OCI-LY7 (cell line): Measurements from ENCODE around the gene NEDD9. TPM values are rescaled to one million over a fixed set of nuclear protein-coding genes. Genes with fewer than 3 reads are reported as not detected.

Source experiments
- BruUV-seq: library from RNA; stranded (reverse); fragments of 400-500 nt; replicated peaks from 2 replicates; lab custom pipeline; 2021; lab: Mats Ljungman, UMichigan
- CTCF ChIA-PET: fragments of 300-600 bp; sonication (Branson Sonifier 250); formaldehyde crosslinking; loops from one replicate; lab custom pipeline; 2022; ENCODE audit warnings: antibody characterized with exemption; ENCODE audit not compliant: unreplicated experiment; lab: Charles Lee
- POLR2A ChIA-PET: fragments of 300-600 bp; sonication (Branson Sonifier 250); formaldehyde crosslinking; loops from one replicate; lab custom pipeline; 2022; ENCODE audit warnings: antibody characterized with exemption; lab: Charles Lee
- DNase-seq: peaks from one replicate; pipeline ENCODE4 v3.0.0-alpha.2; 2015; ENCODE audit warnings: low spot score
- H2AFZ ChIP-seq: fragments of 200-600 bp; sonication (generic), shearing (Covaris generic); 2 replicates; pipeline ENCODE4 v1.6.1; 2014; ENCODE audit warnings: mild to moderate bottlenecking, antibody characterized with exemption, low read length, moderate library complexity
- H3K27ac ChIP-seq: fragments of 200-600 bp; sonication (generic); 2 replicates; pipeline ENCODE4 v1.5.1; 2014; ENCODE audit warnings: mixed run types, low read depth, mild to moderate bottlenecking, moderate library complexity, low read length, inconsistent platforms; ENCODE audit not compliant: poor library complexity, severe bottlenecking
- H3K36me3 ChIP-seq: fragments of 200-600 bp; sonication (generic); 2 replicates; pipeline ENCODE4 v1.6.1; 2014; ENCODE audit warnings: mild to moderate bottlenecking, antibody characterized with exemption, low read length, moderate library complexity, mixed read lengths; ENCODE audit not compliant: insufficient read depth
- H3K4me1 ChIP-seq: fragments of 200-600 bp; sonication (generic); 2 replicates; pipeline ENCODE4 v1.5.1; 2014; ENCODE audit warnings: mild to moderate bottlenecking, low read length; ENCODE audit not compliant: insufficient read depth, poor library complexity, severe bottlenecking
- H3K4me2 ChIP-seq: fragments of 200-600 bp; sonication (generic); 2 replicates; pipeline ENCODE4 v1.6.1; 2014; ENCODE audit warnings: mild to moderate bottlenecking, low read length
- H3K4me3 ChIP-seq: fragments of 200-600 bp; sonication (generic); 2 replicates; pipeline ENCODE4 v1.5.1; 2014; ENCODE audit warnings: mild to moderate bottlenecking, low read depth, low read length; ENCODE audit not compliant: poor library complexity, severe bottlenecking
- H3K79me2 ChIP-seq: fragments of 200-600 bp; sonication (generic); 2 replicates; pipeline ENCODE4 v1.6.1; 2016; ENCODE audit warnings: low read depth, mild to moderate bottlenecking, low read length, moderate library complexity, mixed read lengths; ENCODE audit not compliant: insufficient read depth
- H3K9me2 ChIP-seq: fragments of 200-600 bp; sonication (generic); 2 replicates; pipeline ENCODE4 v1.6.1; 2016; ENCODE audit warnings: mild to moderate bottlenecking, low read length, mixed read lengths; ENCODE audit not compliant: insufficient read depth
- H3K9me3 ChIP-seq: fragments of 200-600 bp; sonication (generic); 2 replicates; pipeline ENCODE4 v1.6.1; 2014; ENCODE audit warnings: mild to moderate bottlenecking, mixed run types, low read length, mixed read lengths
- H4K20me1 ChIP-seq: fragments of 200-600 bp; sonication (generic); 2 replicates; pipeline ENCODE4 v1.6.1; 2014; ENCODE audit warnings: mild to moderate bottlenecking, antibody characterized with exemption, low read length, moderate library complexity, mixed read lengths; ENCODE audit not compliant: insufficient read depth
- EZH2phosphoT487 ChIP-seq: fragments of 200-600 bp; sonication (generic); IDR thresholded peaks from 2 replicates; pipeline ENCODE4 v1.6.1; 2018; ENCODE audit warnings: low read depth, borderline replicate concordance, mild to moderate bottlenecking, mixed run types, antibody characterized with exemption, low read length, moderate library complexity, mixed read lengths
- intact Hi-C: fragments of 100-400 bp; cut with micrococcal nuclease; formaldehyde crosslinking; loops from one replicate; pipeline ENCODE4 v1.10.0; 2022; ENCODE audit not compliant: unreplicated experiment
- total RNA-seq, 2 experiments: library from RNA; depleted of rRNA in 1 of 2; stranded (reverse); fragments of >200 nt in 1 of 2; shearing (Covaris generic) in 1 of 2; gene quantifications; 2 replicates each; pipeline ENCODE4 v1.2.3, GENCODE V29; 2014 to 2022
- TF ChIP-seq, protein P1 (sequence below): fragments of 200-600 bp; sonication (generic); conservative IDR thresholded peaks from 2 replicates; pipeline ENCODE4 v1.5.1; 2014; ENCODE audit warnings: mild to moderate bottlenecking, antibody characterized with exemption, low read length, moderate library complexity, mixed read lengths

Gene NEDD9
- total RNA-seq, 2 experiments from 2014 or later = 13.0 to 41.6 TPM

DNA sequence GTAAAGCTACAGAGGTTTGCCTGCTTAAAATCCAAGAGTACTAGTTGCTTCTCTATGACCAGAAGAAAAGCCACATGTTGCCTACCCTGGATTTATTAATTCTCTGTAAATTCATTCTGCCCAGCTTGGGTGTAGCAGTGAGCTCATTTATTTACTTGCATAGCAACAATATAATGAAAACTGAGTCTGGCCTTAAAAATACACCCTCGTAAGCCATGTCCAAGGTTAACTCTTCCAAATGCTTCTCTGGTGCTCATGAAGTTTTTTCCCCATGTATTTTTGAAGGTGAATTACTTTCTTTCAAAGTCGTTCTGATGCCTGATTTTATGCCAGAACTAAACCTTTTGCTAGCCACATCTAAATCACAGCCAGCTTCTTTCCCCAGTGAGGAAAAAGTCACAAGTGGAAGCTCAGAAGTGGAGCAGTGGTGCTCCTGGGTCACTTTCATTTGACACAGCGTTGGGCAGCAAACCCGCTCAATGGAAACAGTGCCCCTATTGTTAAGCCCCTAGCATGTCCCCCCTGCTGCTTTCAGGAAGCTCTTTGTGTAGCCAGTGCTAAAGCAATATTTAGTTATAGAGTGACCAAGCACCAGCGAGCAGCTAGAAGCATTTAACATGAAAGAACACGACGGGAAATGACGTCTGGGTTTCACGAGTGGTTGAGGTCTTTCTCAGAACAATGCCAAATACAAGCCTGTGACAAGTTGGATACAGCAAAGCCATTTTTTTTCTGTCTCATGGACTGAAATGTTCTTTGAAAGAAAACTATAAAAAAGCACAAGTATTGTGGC, 29.8 kb downstream of the NEDD9 start:
- no peaks in the 10 kb centered on the region for H3K36me3 ChIP-seq
- intact Hi-C loops = no loop called here
- H4K20me1 ChIP-seq = no peaks in the 10 kb centered on the region
- H2AFZ ChIP-seq = no peak overlapping the region
- BruUV-seq = no TSS peak
- POLR2A ChIA-PET = no interaction called here
- TF ChIP-seq EZH2phosphoT487 = no peak
- TF ChIP-seq, protein P1, sequence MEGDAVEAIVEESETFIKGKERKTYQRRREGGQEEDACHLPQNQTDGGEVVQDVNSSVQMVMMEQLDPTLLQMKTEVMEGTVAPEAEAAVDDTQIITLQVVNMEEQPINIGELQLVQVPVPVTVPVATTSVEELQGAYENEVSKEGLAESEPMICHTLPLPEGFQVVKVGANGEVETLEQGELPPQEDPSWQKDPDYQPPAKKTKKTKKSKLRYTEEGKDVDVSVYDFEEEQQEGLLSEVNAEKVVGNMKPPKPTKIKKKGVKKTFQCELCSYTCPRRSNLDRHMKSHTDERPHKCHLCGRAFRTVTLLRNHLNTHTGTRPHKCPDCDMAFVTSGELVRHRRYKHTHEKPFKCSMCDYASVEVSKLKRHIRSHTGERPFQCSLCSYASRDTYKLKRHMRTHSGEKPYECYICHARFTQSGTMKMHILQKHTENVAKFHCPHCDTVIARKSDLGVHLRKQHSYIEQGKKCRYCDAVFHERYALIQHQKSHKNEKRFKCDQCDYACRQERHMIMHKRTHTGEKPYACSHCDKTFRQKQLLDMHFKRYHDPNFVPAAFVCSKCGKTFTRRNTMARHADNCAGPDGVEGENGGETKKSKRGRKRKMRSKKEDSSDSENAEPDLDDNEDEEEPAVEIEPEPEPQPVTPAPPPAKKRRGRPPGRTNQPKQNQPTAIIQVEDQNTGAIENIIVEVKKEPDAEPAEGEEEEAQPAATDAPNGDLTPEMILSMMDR = no peak
- DNase-seq = no peak
- no peaks in the 10 kb centered on the region for H3K79me2 ChIP-seq
- no peak overlapping the region for H3K27ac ChIP-seq
- H3K9me2 ChIP-seq = no peaks in the 10 kb centered on the region
- no peak overlapping the region for H3K4me3 ChIP-seq
- H3K4me2 ChIP-seq = no peak overlapping the region
- no peaks in the 10 kb centered on the region for H3K4me1 ChIP-seq
- H3K9me3 ChIP-seq = no peaks in the 10 kb centered on the region
- CTCF ChIA-PET = no interaction called here

DNA sequence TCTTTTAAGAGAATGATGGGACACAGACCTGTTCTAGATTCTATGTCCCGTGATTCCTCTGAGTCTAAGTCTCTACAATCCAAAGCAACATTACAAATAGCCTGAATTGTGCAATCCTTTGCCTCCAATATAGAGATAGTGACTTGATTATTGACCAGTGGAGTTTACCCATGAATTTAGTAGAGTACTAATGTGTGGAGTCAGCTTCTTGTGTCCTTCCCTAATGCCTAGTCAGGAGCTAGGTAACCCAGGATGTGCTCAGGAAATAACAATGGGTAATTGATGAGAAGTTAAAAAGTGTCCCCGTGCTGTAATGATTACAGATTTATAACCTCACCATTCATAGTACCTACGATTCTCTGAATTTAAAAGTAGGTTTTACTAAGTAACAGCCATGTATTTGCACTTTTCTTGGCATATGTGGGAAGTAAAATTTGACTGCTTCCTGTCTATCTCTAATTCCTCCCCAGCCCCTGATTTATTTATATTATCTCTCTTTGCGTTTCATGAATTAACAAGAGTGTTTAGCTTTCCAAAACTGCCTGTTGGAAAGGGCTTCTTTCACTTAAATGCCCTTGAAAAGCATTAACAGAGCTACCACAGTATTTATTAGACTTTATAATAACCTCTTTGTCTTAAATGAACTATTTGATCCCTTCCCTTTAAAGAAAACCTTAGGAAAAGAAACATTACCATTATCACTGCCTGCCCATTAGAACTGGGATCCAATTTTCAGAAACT, 30.5 kb downstream of the NEDD9 start:
- ChIA-PET POLR2A (no interaction called here), CTCF (no interaction called here)
- Histone ChIP-seq H3K4me1 (no peaks in the 10 kb centered on the region), H3K9me3 (no peaks in the 10 kb centered on the region), H3K4me3 (no peak overlapping the region), H3K27ac (no peak overlapping the region), H3K9me2 (no peaks in the 10 kb centered on the region), H2AFZ (no peak overlapping the region), H3K79me2 (no peaks in the 10 kb centered on the region), H3K4me2 (no peak overlapping the region), H3K36me3 (no peaks in the 10 kb centered on the region), H4K20me1 (no peaks in the 10 kb centered on the region)
- no TSS peak for BruUV-seq
- intact Hi-C loops = no loop called here
- no peak for TF ChIP-seq EZH2phosphoT487
- TF ChIP-seq, protein P1 = no peak
- DNase-seq = no peak
